Lower lobe of right lung (tissue), 2 donors: Measurements from ENCODE around the gene NENF. TPM values are rescaled to one million over a fixed set of nuclear protein-coding genes. Genes with fewer than 3 reads are reported as not detected.

ENCODE experiments used
- ATAC-seq, 2 donors: fragments of 200-7000 bp; cut with Tn5 transposase; one replicate each; pipeline ENCODE4 v1.9.1; 2020 to 2022; ENCODE audit warnings: mild to moderate bottlenecking in 2 of 2, moderate library complexity in 2 of 2
- DNase-seq: peaks from one replicate; pipeline ENCODE4 v3.0.0-alpha.2; 2020
- H3K27ac ChIP-seq: fragments of 200-600 bp; one replicate; pipeline ENCODE4 v1.8.0; 2022
- H3K27me3 ChIP-seq: fragments of 200-600 bp; one replicate; pipeline ENCODE4 v1.8.0; 2022; ENCODE audit warnings: low read depth
- H3K36me3 ChIP-seq: fragments of 200-600 bp; one replicate; pipeline ENCODE4 v1.8.0; 2022; ENCODE audit warnings: mild to moderate bottlenecking
- H3K4me1 ChIP-seq: fragments of 200-600 bp; one replicate; pipeline ENCODE4 v1.8.0; 2022
- H3K4me3 ChIP-seq: fragments of 200-600 bp; one replicate; pipeline ENCODE4 v1.8.0; 2022; ENCODE audit warnings: mild to moderate bottlenecking
- H3K9me3 ChIP-seq: fragments of 200-600 bp; one replicate; pipeline ENCODE4 v1.8.0; 2022
- CTCF ChIP-seq: fragments of 200-600 bp; IDR thresholded peaks from one replicate; pipeline ENCODE4 v1.8.0; 2022; ENCODE audit warnings: antibody characterized with exemption, mild to moderate bottlenecking
- intact Hi-C: fragments of 100-400 bp; cut with DNase I; formaldehyde crosslinking; loops from one replicate; pipeline ENCODE4 v1.11.0; 2022
- total RNA-seq: library from RNA; stranded (reverse); fragmentation: NEBNext Ultra II Directional; extraction: Animal tissue kit (Norgen Biotek cat#: 25700); gene quantifications from one replicate; pipeline ENCODE4 v1.2.1, GENCODE V29; 2021
- donor health status: DM: no; HTN: yes; CAD: no; lungs with severe emphysema.

The NENF gene
- total RNA-seq, 1 donor from 2014 or later: 42.3 TPM

GRCh38 chr1:212481438-212481767 is 48.7 kb downstream of the NENF start:
- ATAC-seq (no peak), DNase-seq (no peak)
- no peak overlapping the region for H3K27ac ChIP-seq
- H3K9me3 ChIP-seq: no peaks in the 10 kb centered on the region
- H3K4me1 ChIP-seq: peaks cover 17% of the 10 kb centered on the region
- TF ChIP-seq CTCF: no peak
- intact Hi-C loops: no loop called here
- no peaks in the 10 kb centered on the region for H3K36me3 ChIP-seq
- no peak overlapping the region for H3K4me3 ChIP-seq
- H3K27me3 ChIP-seq: peaks cover 6% of the 10 kb centered on the region

- Histone ChIP-seq H3K4me1 (peaks cover 14% of the 10 kb centered on the region), H3K27ac (no peak overlapping the region), H3K9me3 (no peaks in the 10 kb centered on the region), H3K27me3 (peaks cover 6% of the 10 kb centered on the region), H3K36me3 (no peaks in the 10 kb centered on the region), H3K4me3 (no peak overlapping the region)
- no peak for TF ChIP-seq CTCF
- intact Hi-C loops: no loop called here
- DNase-seq: no peak
- ATAC-seq: no peak
Measured at GRCh38 chr1:212482006-212482636, 49.4 kb downstream of the NENF start.

- Histone ChIP-seq H3K27ac (no peak overlapping the region), H3K27me3 (peaks cover 6% of the 10 kb centered on the region), H3K4me1 (peaks cover 7% of the 10 kb centered on the region), H3K9me3 (no peaks in the 10 kb centered on the region), H3K4me3 (no peak overlapping the region), H3K36me3 (no peaks in the 10 kb centered on the region)
- no peak for TF ChIP-seq CTCF
- intact Hi-C loops: no loop called here
- ATAC-seq: peak; percentile 52 to 72
- peak; percentile 85 for DNase-seq
Measured at GRCh38 chr1:212482637-212483441, 50.1 kb downstream of the NENF start.

- intact Hi-C loops: no loop called here
- no peak for DNase-seq
- Histone ChIP-seq H3K4me3 (no peak overlapping the region), H3K36me3 (no peaks in the 10 kb centered on the region), H3K27ac (no peak overlapping the region), H3K27me3 (peaks cover 6% of the 10 kb centered on the region), H3K9me3 (no peaks in the 10 kb centered on the region), H3K4me1 (peaks cover 15% of the 10 kb centered on the region)
- TF ChIP-seq CTCF: no peak
- no peak for ATAC-seq
Measured at GRCh38 chr1:212484701-212485570, 52.2 kb downstream of the NENF start.

- intact Hi-C loops: no loop called here
- Histone ChIP-seq H3K36me3 (no peaks in the 10 kb centered on the region), H3K4me3 (no peak overlapping the region), H3K27me3 (peaks cover 6% of the 10 kb centered on the region), H3K4me1 (peaks cover 15% of the 10 kb centered on the region), H3K27ac (no peak overlapping the region), H3K9me3 (no peaks in the 10 kb centered on the region)
- DNase-seq: no peak
- no peak for TF ChIP-seq CTCF
- no peak for ATAC-seq
Measured at GRCh38 chr1:212485571-212485912, 52.8 kb downstream of the NENF start.
